ENCODE data around the gene MTMR12. TPM values are rescaled to one million over a fixed set of nuclear protein-coding genes. Genes with fewer than 3 reads are reported as not detected.

MTMR12 gene
- total and polyA plus RNA-seq, 2 of the 13 experiments (the other 11 are each of a cell fraction or from before 2014, with no cell fraction given): 23.4 to 36.6 TPM

GRCh38 chr5:32277798-32278197 lies 34.9 kb downstream of the MTMR12 start:
- peaks cover 67% of the 10 kb centered on the region for H3K79me2 ChIP-seq (ENCODE audit: insufficient read depth, low read length)
- intact Hi-C loops (cut with micrococcal nuclease; ENCODE audit: unreplicated experiment): no loop called here
- CTCF ChIA-PET (ENCODE audit: low intra/inter-chr PET ratio, low total read pairs): no interaction called here
- DNase-seq (ENCODE audit: low spot score): no peak
- H3K9ac ChIP-seq (ENCODE audit: insufficient read depth, low read depth, low read length): no peak overlapping the region
- in situ Hi-C loops (cut with HindIII; ENCODE audit: extremely low pct_ligation_motif_present, low pct_unique_long_range_greater_than_20kb): no loop called here
- H3K9me3 ChIP-seq (ENCODE audit: low read length): no peaks in the 10 kb centered on the region
- BruUV-seq (replicated peaks): no TSS peak
- POLR2A ChIA-PET: interaction anchor here (1.2 kb wide), 1 partner anchor 44 kb away, joined by 3 read pairs; no protein-coding TSS in a partner anchor
- H4K20me1 ChIP-seq (ENCODE audit: insufficient read depth, low read length): no peaks in the 10 kb centered on the region
- TF ChIP-seq NCOA2 (CRISPR knock-in tag; IDR thresholded peaks at IDR 0.05) (no peak), SMAD1 (CRISPR knock-in tag; IDR thresholded peaks at IDR 0.05; ENCODE audit: borderline replicate concordance, low read depth) (no peak), SMYD3 (CRISPR knock-in tag; IDR thresholded peaks at IDR 0.05) (no peak), HDAC6 (IDR thresholded peaks at IDR 0.05; ENCODE audit: low read depth, low read length) (no peak), THAP11 (CRISPR knock-in tag; IDR thresholded peaks at IDR 0.05) (no peak), ZNF713 (CRISPR knock-in tag; IDR thresholded peaks at IDR 0.05) (no peak), ZNF737 (CRISPR knock-in tag; IDR thresholded peaks at IDR 0.05; ENCODE audit: borderline replicate concordance) (no peak), POGK (CRISPR knock-in tag; conservative IDR thresholded peaks at IDR 0.05) (no peak), GLI4 (CRISPR knock-in tag; IDR thresholded peaks at IDR 0.05; ENCODE audit: borderline replicate concordance) (no peak), HNF4G (IDR thresholded peaks at IDR 0.05; ENCODE audit: borderline replicate concordance, low read depth, low read length) (no peak), HNF4G (CRISPR knock-in tag; IDR thresholded peaks at IDR 0.05; ENCODE audit: borderline replicate concordance, low read depth) (no peak), HOMEZ (CRISPR knock-in tag; IDR thresholded peaks at IDR 0.05; ENCODE audit: low read depth) (no peak), ZNF256 (CRISPR knock-in tag; conservative IDR thresholded peaks at IDR 0.05) (no peak), CENPBD1 (CRISPR knock-in tag; IDR thresholded peaks at IDR 0.05; ENCODE audit: borderline replicate concordance, low read depth) (no peak), CENPX (CRISPR knock-in tag; IDR thresholded peaks at IDR 0.05) (no peak), KDM1A (CRISPR knock-in tag; IDR thresholded peaks at IDR 0.05) (no peak), ZNF572 (CRISPR knock-in tag; IDR thresholded peaks at IDR 0.05) (no peak), TCF7 (IDR thresholded peaks at IDR 0.05; ENCODE audit: low read depth) (no peak), MAZ (IDR thresholded peaks at IDR 0.05; ENCODE audit: borderline replicate concordance, low read depth, low read length) (no peak), MAZ (CRISPR knock-in tag; IDR thresholded peaks at IDR 0.05; ENCODE audit: low read depth) (no peak)
- TF ChIP-seq, protein P1, sequence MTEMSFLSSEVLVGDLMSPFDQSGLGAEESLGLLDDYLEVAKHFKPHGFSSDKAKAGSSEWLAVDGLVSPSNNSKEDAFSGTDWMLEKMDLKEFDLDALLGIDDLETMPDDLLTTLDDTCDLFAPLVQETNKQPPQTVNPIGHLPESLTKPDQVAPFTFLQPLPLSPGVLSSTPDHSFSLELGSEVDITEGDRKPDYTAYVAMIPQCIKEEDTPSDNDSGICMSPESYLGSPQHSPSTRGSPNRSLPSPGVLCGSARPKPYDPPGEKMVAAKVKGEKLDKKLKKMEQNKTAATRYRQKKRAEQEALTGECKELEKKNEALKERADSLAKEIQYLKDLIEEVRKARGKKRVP (CRISPR knock-in tag; IDR thresholded peaks at IDR 0.05): no peak
- TF ChIP-seq, protein P2, sequence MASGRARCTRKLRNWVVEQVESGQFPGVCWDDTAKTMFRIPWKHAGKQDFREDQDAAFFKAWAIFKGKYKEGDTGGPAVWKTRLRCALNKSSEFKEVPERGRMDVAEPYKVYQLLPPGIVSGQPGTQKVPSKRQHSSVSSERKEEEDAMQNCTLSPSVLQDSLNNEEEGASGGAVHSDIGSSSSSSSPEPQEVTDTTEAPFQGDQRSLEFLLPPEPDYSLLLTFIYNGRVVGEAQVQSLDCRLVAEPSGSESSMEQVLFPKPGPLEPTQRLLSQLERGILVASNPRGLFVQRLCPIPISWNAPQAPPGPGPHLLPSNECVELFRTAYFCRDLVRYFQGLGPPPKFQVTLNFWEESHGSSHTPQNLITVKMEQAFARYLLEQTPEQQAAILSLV (CRISPR knock-in tag; IDR thresholded peaks at IDR 0.05; ENCODE audit: borderline replicate concordance): no peak
- H3K36me3 ChIP-seq (replicated peaks in 1 of 2; ENCODE audit: control insufficient read depth in 1 of 2, insufficient read depth in 2 of 2, low read length in 2 of 2): peaks cover 3 to 24% of the 10 kb centered on the region in 2 experiments
- FAIRE-seq: no peak
- no peak overlapping the region for H2AFZ ChIP-seq (ENCODE audit: low read length)
- H3K4me2 ChIP-seq (ENCODE audit: low read depth, low read length): no peak overlapping the region
- H3K27me3 ChIP-seq (ENCODE audit: control insufficient read depth in 1 of 2, insufficient read depth in 2 of 2, low read length in 2 of 2): no peaks in the 10 kb centered on the region
- H3K4me3 ChIP-seq (replicated peaks in 1 of 3; ENCODE audit: insufficient read depth in 1 of 3, low read depth in 2 of 3, low read length in 3 of 3): no peak overlapping the region
- ATAC-seq: no peak
- H3K4me1 ChIP-seq (ENCODE audit: insufficient read depth, low read length): peaks cover 97% of the 10 kb centered on the region
- peak overlapping the region; percentile 67 for H3K27ac ChIP-seq (ENCODE audit: extremely low read length, insufficient read depth, low read length)

All from HepG2 (cell line).